Measurements from ENCODE around the gene PVALB.

Gene PVALB

DNA sequence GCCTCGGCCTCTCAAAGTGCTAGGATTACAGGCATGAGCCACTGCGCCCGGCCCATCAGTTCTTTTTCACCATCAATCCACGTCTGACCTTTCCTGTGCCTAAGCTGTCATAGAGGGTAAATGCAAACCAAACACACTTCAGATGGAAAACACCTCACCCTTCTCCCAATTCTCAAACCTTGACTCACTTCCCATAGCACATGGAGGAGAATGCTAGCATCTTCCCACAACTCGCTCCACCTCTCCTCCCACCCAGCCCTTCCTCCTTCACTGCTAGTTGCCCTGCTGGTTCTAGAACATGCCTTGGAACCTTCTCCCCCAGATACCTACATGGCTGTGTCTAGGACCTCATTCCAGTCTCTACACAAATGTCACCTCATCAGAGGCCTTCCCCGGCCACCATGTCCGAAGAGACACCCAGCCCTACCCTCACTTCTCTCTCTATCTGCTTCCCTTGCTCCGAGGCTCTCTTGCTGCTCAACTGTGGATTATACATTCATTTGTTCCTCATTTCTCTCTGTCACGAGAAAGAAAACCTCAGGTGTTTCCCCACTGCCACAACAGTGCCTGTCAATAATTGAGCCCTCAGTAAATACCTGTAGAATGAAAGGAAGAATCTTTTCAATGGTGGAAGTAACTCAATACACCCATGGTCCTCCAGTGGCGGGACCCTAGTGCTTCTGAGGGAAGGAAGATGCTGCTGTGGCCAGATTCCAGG lies 22.7 kb upstream of the PVALB start:
- H3K4me1 ChIP-seq, result no peaks in the 10 kb centered on the region
- TF ChIP-seq, protein P1, sequence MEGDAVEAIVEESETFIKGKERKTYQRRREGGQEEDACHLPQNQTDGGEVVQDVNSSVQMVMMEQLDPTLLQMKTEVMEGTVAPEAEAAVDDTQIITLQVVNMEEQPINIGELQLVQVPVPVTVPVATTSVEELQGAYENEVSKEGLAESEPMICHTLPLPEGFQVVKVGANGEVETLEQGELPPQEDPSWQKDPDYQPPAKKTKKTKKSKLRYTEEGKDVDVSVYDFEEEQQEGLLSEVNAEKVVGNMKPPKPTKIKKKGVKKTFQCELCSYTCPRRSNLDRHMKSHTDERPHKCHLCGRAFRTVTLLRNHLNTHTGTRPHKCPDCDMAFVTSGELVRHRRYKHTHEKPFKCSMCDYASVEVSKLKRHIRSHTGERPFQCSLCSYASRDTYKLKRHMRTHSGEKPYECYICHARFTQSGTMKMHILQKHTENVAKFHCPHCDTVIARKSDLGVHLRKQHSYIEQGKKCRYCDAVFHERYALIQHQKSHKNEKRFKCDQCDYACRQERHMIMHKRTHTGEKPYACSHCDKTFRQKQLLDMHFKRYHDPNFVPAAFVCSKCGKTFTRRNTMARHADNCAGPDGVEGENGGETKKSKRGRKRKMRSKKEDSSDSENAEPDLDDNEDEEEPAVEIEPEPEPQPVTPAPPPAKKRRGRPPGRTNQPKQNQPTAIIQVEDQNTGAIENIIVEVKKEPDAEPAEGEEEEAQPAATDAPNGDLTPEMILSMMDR (IDR thresholded peaks at IDR 0.05; ENCODE audit: low read depth, low read length), result no peak
- no peaks in the 10 kb centered on the region for H3K36me3 ChIP-seq
- no peak for DNase-seq
- no peaks in the 10 kb centered on the region for H3K9me3 ChIP-seq
- peaks cover 14% of the 10 kb centered on the region; the same call in 1 of the 2 replicates for H3K27me3 ChIP-seq
- H3K4me3 ChIP-seq (ENCODE audit: low read depth, low read length), result no peak overlapping the region

DNA sequence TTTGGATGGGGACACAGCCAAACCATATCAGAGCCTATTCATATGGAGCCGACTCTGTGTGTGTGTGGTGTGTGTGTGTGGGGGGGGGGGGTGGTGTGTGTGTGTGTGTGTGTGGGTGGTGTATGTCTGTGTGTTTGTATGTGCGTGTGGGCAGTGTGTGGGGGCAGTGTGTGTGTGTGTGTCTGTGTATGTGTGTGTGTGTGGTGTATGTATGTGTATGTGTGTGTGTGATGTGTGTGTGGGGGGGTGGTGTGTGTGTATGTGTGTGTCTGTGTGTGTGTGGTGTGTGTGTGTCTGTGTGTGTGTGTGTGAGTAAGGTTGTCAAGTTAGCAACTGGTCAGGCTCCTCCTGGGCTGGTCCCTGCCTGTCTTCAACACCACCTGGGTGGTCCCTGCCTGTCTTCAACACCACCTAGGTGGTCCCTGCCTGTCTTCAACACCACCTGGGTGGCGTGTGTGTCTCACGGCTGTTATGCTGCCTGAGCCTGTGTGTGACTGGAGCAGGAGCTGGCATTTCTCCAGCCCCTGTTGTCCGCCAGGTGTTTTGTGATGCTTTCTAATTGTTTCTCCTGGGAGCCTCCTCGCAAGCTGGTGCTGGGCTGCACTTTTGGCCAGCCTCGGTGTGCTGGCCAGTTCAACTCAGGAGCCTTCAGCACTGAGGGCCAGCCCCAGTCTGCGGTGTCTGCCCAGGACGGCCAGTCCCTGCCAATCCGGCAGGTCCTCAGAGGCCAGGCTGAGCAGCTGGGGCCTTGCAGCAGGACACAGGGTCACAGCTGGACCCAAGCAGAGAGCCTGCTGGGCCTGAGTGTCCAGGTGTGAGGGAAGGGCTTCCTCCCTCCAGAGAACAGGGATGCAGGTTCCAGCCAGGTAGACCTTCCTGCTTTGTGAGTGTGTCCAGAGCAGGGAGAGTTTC lies 21.5 kb upstream of the PVALB start:
- Histone ChIP-seq H3K27me3 (peaks cover 14% of the 10 kb centered on the region; the same call in 1 of the 2 replicates), H3K9me3 (no peaks in the 10 kb centered on the region), H3K4me3 (ENCODE audit: low read depth, low read length) (no peak overlapping the region), H3K4me1 (no peaks in the 10 kb centered on the region), H3K36me3 (no peaks in the 10 kb centered on the region)
- TF ChIP-seq, protein P1 (IDR thresholded peaks at IDR 0.05; ENCODE audit: low read depth, low read length), result no peak
- DNase-seq, result no peak

DNA sequence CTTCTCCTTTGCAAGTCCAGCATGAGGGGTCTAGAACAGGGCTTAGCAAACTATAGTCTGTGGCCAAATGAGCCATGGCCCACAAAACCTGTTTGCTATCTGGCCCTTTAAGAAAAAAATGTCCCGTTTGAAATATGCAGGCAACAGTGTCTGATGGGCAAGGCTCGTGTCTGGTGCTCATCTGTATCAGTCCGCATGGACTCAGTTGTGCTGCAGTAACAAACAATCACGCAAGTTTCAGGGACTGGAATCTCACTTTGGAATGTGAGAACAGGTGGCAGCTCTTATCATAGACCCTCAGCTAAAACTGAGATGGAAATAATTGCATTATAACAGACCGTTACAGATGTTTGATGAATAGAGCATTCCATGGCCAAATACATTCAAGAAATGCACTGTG lies 19.1 kb upstream of the PVALB start:
- TF ChIP-seq, protein P1 (IDR thresholded peaks at IDR 0.05; ENCODE audit: low read depth, low read length), result no peak
- Histone ChIP-seq H3K4me3 (ENCODE audit: low read depth, low read length) (no peak overlapping the region), H3K4me1 (no peaks in the 10 kb centered on the region)

GRCh38 chr22:36833073-36833472 lies 16.2 kb upstream of the PVALB start:
- no peaks in the 10 kb centered on the region for H3K27me3 ChIP-seq
- no peaks in the 10 kb centered on the region for H3K9me3 ChIP-seq
- TF ChIP-seq, protein P1 (IDR thresholded peaks at IDR 0.05; ENCODE audit: low read depth, low read length), result no peak
- DNase-seq, result no peak
- no peaks in the 10 kb centered on the region for H3K36me3 ChIP-seq
- no peaks in the 10 kb centered on the region for H3K4me1 ChIP-seq
- no peak overlapping the region for H3K4me3 ChIP-seq (ENCODE audit: low read depth, low read length)

More for the DNA sequence above, 19.1 kb upstream of the PVALB start:
- Histone ChIP-seq H3K9me3 (no peaks in the 10 kb centered on the region), H3K27me3 (0 out of 2 replicates have a peak, but pooled peaks cover 2% of the 10 kb centered on the region), H3K36me3 (no peaks in the 10 kb centered on the region)
- DNase-seq, result no peak

- Histone ChIP-seq H3K27me3 (no peaks in the 10 kb centered on the region), H3K4me1 (no peaks in the 10 kb centered on the region), H3K36me3 (no peaks in the 10 kb centered on the region), H3K4me3 (ENCODE audit: low read depth, low read length) (no peak overlapping the region), H3K9me3 (no peaks in the 10 kb centered on the region)
- DNase-seq, result no peak
- TF ChIP-seq, protein P1 (IDR thresholded peaks at IDR 0.05; ENCODE audit: low read depth, low read length), result no peak
Measured at GRCh38 chr22:36831717-36832116, 14.9 kb upstream of the PVALB start.
